Measurements from ENCODE around the gene SLC12A7. TPM values are rescaled to one million over a fixed set of nuclear protein-coding genes. Genes with fewer than 3 reads are reported as not detected.

The SLC12A7 gene
- total RNA-seq, 1 experiment from 2014 or later = 30.8 TPM

DNA sequence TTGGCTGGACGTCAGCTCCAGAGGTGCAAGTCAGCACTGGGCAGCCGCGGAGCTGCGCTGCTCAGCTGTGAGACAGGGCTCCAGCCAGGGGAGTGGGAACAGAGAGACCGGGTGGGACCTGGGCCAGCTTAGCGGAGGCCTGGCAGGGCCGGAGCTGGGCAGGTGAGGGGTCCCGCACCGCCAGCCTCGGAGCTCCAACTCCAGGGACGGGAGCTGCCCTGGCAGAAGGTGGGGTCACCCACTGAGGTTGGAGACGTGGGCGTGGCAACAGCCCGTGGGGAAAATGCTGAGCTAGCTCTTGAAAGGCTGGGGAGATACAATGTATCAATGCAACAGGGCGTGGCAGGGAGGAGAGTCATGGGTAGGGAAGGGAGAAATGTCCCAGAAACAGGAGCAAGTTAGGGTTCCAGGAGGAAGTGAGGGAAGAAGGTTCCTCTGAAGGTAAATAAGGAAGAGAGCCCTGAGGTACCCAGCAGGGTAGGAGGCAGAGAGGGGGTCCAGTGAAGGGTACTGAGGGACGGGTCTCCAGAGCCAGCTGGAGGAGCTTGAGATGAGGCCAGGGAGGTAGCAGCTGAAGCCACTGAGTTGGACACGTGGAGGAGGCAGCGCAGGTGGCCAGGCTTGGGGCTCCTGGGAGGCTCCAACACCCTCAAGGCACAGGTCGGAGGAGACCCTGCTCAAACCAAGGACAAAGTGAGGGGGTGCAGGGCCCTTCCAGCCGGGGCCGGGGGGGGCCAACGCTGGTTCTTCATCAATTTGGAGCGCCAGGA lies 104.0 kb downstream of the SLC12A7 start:
- Histone ChIP-seq H3K4me2 (ENCODE audit: insufficient read depth, insufficient read length, low read length) (no peak overlapping the region), H2AFZ (ENCODE audit: low read length) (no peak overlapping the region), H3K23ac (ENCODE audit: insufficient read length, low read depth, low read length) (no peak overlapping the region), H4K91ac (ENCODE audit: insufficient read length, low read depth, low read length) (no peak overlapping the region), H4K8ac (replicated peaks; ENCODE audit: insufficient read length, low read depth, low read length) (no peak overlapping the region), H2BK20ac (ENCODE audit: low read depth, low read length, poor library complexity, severe bottlenecking) (no peak overlapping the region), H2BK120ac (ENCODE audit: low read depth, low read length, poor library complexity, severe bottlenecking) (no peak overlapping the region), H3K79me2 (ENCODE audit: insufficient read depth, low read length) (no peaks in the 10 kb centered on the region), H4K5ac (ENCODE audit: insufficient read length, low read depth, low read length) (no peak overlapping the region), H2AK5ac (ENCODE audit: insufficient read length, low read length) (no peak overlapping the region), H3K27me3 (ENCODE audit: insufficient read depth, low read length) (peaks cover 19% of the 10 kb centered on the region; the same call in 1 of the 2 replicates), H3K9me3 (ENCODE audit: control insufficient read depth, low read depth, low read length) (no peaks in the 10 kb centered on the region), H3K27ac (ENCODE audit: insufficient read length, low read depth, low read length) (no peak overlapping the region), H3K79me1 (ENCODE audit: insufficient read depth, low read depth, low read length, poor library complexity, severe bottlenecking) (no peaks in the 10 kb centered on the region), H3K14ac (ENCODE audit: insufficient read depth, low read length) (no peak overlapping the region), H3K56ac (ENCODE audit: insufficient read length, low read depth, low read length) (no peak overlapping the region), H3K9ac (ENCODE audit: extremely low read depth, insufficient read length, low read length) (no peak overlapping the region), H3T11ph (ENCODE audit: low read length) (no peak overlapping the region), H3K4ac (ENCODE audit: low read depth, low read length) (no peak overlapping the region), H3K4me1 (ENCODE audit: insufficient read depth, low read length) (no peaks in the 10 kb centered on the region), H2BK15ac (ENCODE audit: low read depth, low read length) (no peak overlapping the region), H3K18ac (ENCODE audit: insufficient read length, low read depth, low read length) (no peak overlapping the region), H2BK5ac (ENCODE audit: insufficient read length, low read length) (no peak overlapping the region), H4K20me1 (ENCODE audit: control insufficient read depth, insufficient read depth, insufficient read length) (no peaks in the 10 kb centered on the region), H2BK12ac (ENCODE audit: insufficient read length, low read depth, low read length) (no peak overlapping the region), H3K23me2 (ENCODE audit: insufficient read length, low read depth, low read length, poor library complexity, severe bottlenecking) (peaks cover 13% of the 10 kb centered on the region)
- H3K36me3 Mint-ChIP-seq (ENCODE audit: insufficient read depth in 1 of 3, low read depth in 3 of 3) = no peaks in the 10 kb centered on the region; a peak in 1 of 7 replicates
- peaks cover 72% of the 10 kb centered on the region for H3K27me3 Mint-ChIP-seq (ENCODE audit: low read depth)
- peaks cover 31 to 34% of the 10 kb centered on the region in 2 experiments for H3K4me1 Mint-ChIP-seq
- TF ChIP-seq, protein P1, sequence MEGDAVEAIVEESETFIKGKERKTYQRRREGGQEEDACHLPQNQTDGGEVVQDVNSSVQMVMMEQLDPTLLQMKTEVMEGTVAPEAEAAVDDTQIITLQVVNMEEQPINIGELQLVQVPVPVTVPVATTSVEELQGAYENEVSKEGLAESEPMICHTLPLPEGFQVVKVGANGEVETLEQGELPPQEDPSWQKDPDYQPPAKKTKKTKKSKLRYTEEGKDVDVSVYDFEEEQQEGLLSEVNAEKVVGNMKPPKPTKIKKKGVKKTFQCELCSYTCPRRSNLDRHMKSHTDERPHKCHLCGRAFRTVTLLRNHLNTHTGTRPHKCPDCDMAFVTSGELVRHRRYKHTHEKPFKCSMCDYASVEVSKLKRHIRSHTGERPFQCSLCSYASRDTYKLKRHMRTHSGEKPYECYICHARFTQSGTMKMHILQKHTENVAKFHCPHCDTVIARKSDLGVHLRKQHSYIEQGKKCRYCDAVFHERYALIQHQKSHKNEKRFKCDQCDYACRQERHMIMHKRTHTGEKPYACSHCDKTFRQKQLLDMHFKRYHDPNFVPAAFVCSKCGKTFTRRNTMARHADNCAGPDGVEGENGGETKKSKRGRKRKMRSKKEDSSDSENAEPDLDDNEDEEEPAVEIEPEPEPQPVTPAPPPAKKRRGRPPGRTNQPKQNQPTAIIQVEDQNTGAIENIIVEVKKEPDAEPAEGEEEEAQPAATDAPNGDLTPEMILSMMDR (conservative IDR thresholded peaks at IDR 0.05) = no peak
- no peak overlapping the region; a peak in 1 of 7 replicates for H3K27ac Mint-ChIP-seq
- H3K9me3 Mint-ChIP-seq = no peaks in the 10 kb centered on the region
- WGBS (ENCODE audit: extremely low coverage, insufficient read length, low lambda C conversion rate) = no CpG with 5 or more reads among the region's 23 CpGs
- H3K4me3 Mint-ChIP-seq = peak overlapping the region; percentile 34 to 73
- DNase-seq = no peak

Data from H9 (cell line).